HG03064 (cell line): ENCODE results near the gene SRPK1.

Experiments used
- ATAC-seq: cut with Tn5 transposase; IDR thresholded peaks from one replicate; pipeline ENCODE4 v1.9.1; 2021; ENCODE audit warnings: low read depth; ENCODE audit not compliant: unreplicated experiment

SRPK1 gene

GRCh38 chr6:35787266-35788218 lies 133.4 kb downstream of the SRPK1 start:
- no peak for ATAC-seq

- no peak for ATAC-seq
These were observed 134.1 kb downstream of the SRPK1 start for GRCh38 chr6:35786810-35787209.

- ATAC-seq = no peak
These were observed 134.6 kb downstream of the SRPK1 start for GRCh38 chr6:35786272-35786671.

GRCh38 chr6:35784200-35784599 lies 136.7 kb downstream of the SRPK1 start:
- ATAC-seq = no peak
